ENCODE measurements around the gene CD7. TPM values are rescaled to one million over a fixed set of nuclear protein-coding genes. Genes with fewer than 3 reads are reported as not detected.

Gene CD7
- total and polyA plus RNA-seq, 9 donors, result 0.22 to 1.4 (median 0.50) TPM

DNA sequence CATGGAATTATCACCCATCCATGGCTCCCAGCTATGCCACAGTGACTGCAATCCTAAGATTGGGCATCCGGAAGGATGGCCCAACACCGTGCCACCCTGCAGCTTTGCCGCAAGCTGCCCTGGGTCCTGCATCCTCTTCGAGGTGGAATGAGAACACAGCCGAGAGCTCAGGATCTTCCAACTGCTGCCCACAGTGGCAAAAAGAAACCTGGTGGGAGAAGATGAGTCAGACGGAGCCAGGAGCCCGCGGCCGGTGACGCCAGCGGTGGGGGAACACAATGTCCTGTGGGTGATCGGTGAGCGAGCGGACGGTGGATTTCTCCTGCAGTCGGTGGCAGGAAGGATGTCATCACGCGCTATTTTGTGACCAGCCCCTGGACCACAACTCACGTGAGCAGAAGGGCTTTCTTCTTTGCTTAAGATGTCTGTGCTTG, 20.1 kb downstream of the CD7 start:
- no peaks in the 10 kb centered on the region for H3K36me3 ChIP-seq (ENCODE audit: control insufficient read depth, insufficient read depth, low read length)
- no peak overlapping the region for H3K4me3 ChIP-seq (ENCODE audit: low read length)
- H3K9me3 ChIP-seq (replicated peaks; ENCODE audit: control insufficient read depth, low read depth, low read length), result no peaks in the 10 kb centered on the region
- H3K27ac ChIP-seq (ENCODE audit: low read length), result peak overlapping the region; percentile 82
- peaks cover 36% of the 10 kb centered on the region for H3K4me1 ChIP-seq (ENCODE audit: control insufficient read depth, insufficient read depth, low read length)
- 49% methylated on average over 14 of the region's 19 CpGs for WGBS (ENCODE audit: insufficient coverage)
- DNase-seq, result peak; percentile 67
- peaks cover 9% of the 10 kb centered on the region for H3K27me3 ChIP-seq (ENCODE audit: control insufficient read depth, insufficient read depth, low read length)

DNA sequence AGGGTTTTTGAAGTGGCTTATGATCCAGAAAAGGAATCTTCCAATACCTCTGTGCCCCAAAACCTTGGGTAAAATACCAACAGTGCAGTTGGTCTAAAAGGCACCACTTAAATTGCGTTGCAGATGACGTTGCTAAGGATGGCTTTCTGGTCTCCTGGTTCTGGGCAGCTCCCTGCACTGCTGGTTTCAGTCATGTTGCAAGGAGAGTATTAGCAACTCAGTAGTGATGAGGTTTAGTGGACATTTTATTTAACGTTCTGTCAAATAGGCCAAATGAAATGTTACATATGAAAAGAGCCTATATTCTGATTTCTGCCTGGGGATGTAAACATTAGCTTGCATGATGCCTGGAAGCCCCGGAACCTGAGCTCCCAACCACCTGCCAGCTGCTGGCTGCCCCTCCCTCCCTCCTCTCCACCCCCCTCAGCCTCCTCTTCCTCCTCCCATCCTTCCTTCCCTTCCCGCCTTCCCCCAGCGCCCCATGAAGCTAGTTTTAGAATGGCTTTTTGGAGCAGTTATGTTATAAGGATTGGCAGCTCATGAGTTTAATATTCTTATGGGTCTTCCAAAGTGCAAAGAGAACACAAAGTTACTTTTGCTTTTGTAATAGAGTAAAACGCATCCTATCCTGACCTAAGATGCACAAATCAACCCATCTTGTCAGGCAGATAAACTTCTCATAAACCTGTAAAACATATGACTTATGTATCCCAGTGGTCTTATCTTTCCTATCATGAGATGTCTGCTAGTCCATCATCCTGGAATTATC, 20.7 kb downstream of the CD7 start:
- Histone ChIP-seq H3K36me3 (ENCODE audit: control insufficient read depth, insufficient read depth, low read length) (no peaks in the 10 kb centered on the region), H3K9me3 (replicated peaks; ENCODE audit: control insufficient read depth, low read depth, low read length) (no peaks in the 10 kb centered on the region), H3K4me3 (ENCODE audit: low read length) (no peak overlapping the region), H3K4me1 (ENCODE audit: control insufficient read depth, insufficient read depth, low read length) (peaks cover 42% of the 10 kb centered on the region), H3K27me3 (ENCODE audit: control insufficient read depth, insufficient read depth, low read length) (peaks cover 7% of the 10 kb centered on the region), H3K27ac (ENCODE audit: low read length) (peak overlapping the region; percentile 82)
- peak; percentile 48 for DNase-seq
- 13% methylated on average over 2 of the region's 7 CpGs for WGBS (ENCODE audit: insufficient coverage)

DNA sequence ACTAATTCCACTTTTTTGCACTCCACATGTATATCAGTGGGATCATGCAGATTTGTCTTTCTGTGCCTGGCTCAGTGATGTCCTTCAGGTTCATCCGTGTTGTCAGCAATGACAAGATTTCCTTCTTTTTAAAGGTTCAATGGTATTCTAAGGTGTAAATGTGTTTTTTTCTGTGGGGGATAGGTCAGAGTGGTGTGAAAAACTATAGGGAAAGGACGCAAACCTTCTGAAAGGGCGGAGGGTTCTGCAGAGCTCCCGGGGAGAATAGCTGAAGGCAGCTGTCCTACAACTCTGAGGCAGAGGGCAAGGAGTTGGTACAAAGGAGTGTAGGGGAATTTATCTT, 22.0 kb downstream of the CD7 start:
- H3K4me3 ChIP-seq (ENCODE audit: low read length), result no peak overlapping the region
- peaks cover 35% of the 10 kb centered on the region for H3K4me1 ChIP-seq (ENCODE audit: control insufficient read depth, insufficient read depth, low read length)
- H3K9me3 ChIP-seq (replicated peaks; ENCODE audit: control insufficient read depth, low read depth, low read length), result no peaks in the 10 kb centered on the region
- 69% methylated on average over 4 of the region's 4 CpGs for WGBS (ENCODE audit: insufficient coverage)
- H3K36me3 ChIP-seq (ENCODE audit: control insufficient read depth, insufficient read depth, low read length), result no peaks in the 10 kb centered on the region
- no peak overlapping the region for H3K27ac ChIP-seq (ENCODE audit: low read length)
- DNase-seq, result no peak
- peaks cover 7% of the 10 kb centered on the region for H3K27me3 ChIP-seq (ENCODE audit: control insufficient read depth, insufficient read depth, low read length)

DNA sequence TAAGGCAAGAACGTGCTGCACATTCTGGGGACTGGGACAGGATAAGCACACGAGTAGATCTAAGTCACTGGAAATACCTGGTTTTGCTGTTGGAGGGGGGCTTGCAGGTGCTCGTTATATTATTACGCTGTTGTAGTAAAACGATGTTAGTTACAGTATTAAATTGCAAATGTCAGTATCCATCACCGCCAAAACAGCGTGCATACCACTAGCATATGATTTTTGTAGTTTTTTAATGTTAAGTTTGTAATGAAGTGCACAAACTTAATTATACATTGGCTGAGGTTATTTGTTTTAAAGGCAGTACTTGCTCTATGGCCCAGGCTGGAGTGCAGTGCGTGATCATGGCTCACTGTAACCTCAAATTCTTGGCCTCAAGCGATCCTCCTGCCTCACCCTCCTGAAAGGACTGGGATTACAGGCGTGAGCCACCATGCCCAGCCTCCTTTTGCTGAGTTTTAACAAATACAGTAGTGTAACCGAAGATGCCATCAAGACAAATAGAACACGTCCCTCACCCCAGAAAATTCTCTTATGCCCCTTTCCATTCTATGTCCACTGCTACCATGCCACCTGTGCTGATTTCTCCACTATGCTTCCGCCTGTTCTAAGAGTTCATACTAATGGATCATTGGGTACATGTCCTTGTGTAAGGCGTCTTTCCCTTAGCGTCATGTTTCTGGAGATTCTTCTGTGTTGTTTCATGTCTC, 23.2 kb downstream of the CD7 start:
- 84% methylated on average over 7 of the region's 15 CpGs for WGBS (ENCODE audit: insufficient coverage)
- no peak overlapping the region for H3K27ac ChIP-seq (ENCODE audit: low read length)
- H3K9me3 ChIP-seq (replicated peaks; ENCODE audit: control insufficient read depth, low read depth, low read length), result no peaks in the 10 kb centered on the region
- peaks cover 35% of the 10 kb centered on the region for H3K4me1 ChIP-seq (ENCODE audit: control insufficient read depth, insufficient read depth, low read length)
- peaks cover 7% of the 10 kb centered on the region for H3K27me3 ChIP-seq (ENCODE audit: control insufficient read depth, insufficient read depth, low read length)
- no peaks in the 10 kb centered on the region for H3K36me3 ChIP-seq (ENCODE audit: control insufficient read depth, insufficient read depth, low read length)
- no peak for DNase-seq
- peak overlapping the region; percentile 37 for H3K4me3 ChIP-seq (ENCODE audit: low read length)

DNA sequence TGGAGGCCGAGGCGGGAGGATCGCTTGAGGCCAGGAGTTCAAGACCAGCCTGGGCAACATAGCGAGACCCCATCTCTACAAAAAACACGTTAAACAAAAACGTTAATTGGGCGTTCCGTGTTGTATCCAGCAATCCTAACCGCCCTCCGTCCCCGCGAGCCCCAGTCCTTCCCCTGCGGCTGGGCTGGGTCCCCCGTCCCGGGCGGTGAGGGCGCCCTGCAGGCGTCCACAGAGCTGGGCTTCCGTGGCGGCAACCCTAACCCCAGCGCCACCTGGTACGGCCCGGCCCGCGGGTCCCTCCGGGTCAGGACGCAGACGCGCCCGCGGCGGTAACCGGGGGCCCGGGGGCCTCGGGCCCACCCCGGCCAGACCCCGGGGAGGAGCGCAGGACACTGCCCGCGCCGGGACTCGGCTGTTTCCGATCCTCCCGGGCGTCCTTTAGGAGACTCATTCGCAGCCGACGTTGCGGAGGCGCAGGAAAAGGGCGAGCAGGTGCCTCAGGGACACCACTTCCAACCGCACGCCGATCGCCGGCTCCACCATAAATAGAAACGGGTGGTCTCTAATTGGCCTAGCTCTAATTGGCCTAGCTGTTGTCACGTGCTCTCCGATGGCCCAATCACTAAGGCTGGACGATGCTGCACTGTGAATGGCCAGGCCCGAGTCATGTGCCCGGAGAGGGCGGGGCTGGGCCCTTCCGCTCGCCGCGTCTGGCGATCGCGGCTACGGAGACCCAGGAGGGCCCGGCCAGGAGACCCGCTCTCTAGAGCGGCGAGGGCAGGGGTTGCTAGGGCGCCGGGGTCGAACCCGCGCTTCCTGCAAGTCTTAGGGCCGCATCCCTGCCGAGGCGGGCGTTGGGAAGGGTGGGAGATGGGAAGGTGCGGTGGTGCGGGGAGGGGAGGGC, 24.9 kb downstream of the CD7 start:
- Histone ChIP-seq H3K27ac (ENCODE audit: low read length) (peak overlapping the region; percentile 98), H3K36me3 (ENCODE audit: control insufficient read depth, insufficient read depth, low read length) (no peaks in the 10 kb centered on the region), H3K4me3 (ENCODE audit: low read length) (peak overlapping the region; percentile 84), H3K27me3 (ENCODE audit: control insufficient read depth, insufficient read depth, low read length) (peaks cover 7% of the 10 kb centered on the region), H3K4me1 (ENCODE audit: control insufficient read depth, insufficient read depth, low read length) (peaks cover 26% of the 10 kb centered on the region), H3K9me3 (replicated peaks; ENCODE audit: control insufficient read depth, low read depth, low read length) (no peaks in the 10 kb centered on the region)
- 3% methylated on average over 82 of the region's 86 CpGs for WGBS (ENCODE audit: insufficient coverage)
- peak; percentile 99 for DNase-seq

DNA sequence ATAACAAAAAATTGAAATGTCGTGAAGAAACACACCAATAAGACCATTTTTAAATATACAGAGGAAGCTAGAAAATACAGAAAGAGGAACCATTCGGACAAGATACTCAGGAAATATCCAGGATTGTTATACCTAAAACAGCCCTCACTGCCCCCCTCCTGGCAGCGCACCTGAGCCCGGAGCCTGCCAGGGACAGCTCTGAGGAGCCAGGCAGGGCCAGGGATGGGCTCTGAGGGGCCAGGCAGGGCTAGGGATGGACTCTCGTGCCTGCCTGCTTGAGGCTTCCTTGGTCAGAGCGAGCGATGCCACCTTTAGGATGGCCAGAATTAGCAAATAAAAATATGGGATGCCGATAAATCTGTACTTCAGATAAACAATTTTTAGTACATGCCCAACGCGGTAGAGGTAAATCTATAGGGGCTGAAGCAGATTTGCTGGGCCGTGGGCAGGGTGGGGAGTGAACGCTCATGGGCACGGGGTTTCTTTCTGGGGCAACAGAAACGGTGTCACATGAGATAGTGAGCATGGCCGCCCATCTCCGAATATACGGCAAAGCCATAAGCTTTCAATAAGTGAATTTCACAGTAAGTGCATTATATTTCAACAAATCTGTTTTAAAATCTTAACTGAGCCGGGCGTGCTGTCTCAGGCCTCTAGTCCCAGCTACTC, 25.7 kb downstream of the CD7 start:
- H3K27me3 ChIP-seq (ENCODE audit: control insufficient read depth, insufficient read depth, low read length), result peaks cover 4% of the 10 kb centered on the region
- DNase-seq, result no peak
- WGBS (ENCODE audit: insufficient coverage), result 83% methylated on average over 13 of the region's 19 CpGs
- H3K36me3 ChIP-seq (ENCODE audit: control insufficient read depth, insufficient read depth, low read length), result no peaks in the 10 kb centered on the region
- peak overlapping the region; percentile 98 for H3K27ac ChIP-seq (ENCODE audit: low read length)
- H3K9me3 ChIP-seq (replicated peaks; ENCODE audit: control insufficient read depth, low read depth, low read length), result no peaks in the 10 kb centered on the region
- peaks cover 21% of the 10 kb centered on the region for H3K4me1 ChIP-seq (ENCODE audit: control insufficient read depth, insufficient read depth, low read length)
- H3K4me3 ChIP-seq (ENCODE audit: low read length), result peak overlapping the region; percentile 84

DNA sequence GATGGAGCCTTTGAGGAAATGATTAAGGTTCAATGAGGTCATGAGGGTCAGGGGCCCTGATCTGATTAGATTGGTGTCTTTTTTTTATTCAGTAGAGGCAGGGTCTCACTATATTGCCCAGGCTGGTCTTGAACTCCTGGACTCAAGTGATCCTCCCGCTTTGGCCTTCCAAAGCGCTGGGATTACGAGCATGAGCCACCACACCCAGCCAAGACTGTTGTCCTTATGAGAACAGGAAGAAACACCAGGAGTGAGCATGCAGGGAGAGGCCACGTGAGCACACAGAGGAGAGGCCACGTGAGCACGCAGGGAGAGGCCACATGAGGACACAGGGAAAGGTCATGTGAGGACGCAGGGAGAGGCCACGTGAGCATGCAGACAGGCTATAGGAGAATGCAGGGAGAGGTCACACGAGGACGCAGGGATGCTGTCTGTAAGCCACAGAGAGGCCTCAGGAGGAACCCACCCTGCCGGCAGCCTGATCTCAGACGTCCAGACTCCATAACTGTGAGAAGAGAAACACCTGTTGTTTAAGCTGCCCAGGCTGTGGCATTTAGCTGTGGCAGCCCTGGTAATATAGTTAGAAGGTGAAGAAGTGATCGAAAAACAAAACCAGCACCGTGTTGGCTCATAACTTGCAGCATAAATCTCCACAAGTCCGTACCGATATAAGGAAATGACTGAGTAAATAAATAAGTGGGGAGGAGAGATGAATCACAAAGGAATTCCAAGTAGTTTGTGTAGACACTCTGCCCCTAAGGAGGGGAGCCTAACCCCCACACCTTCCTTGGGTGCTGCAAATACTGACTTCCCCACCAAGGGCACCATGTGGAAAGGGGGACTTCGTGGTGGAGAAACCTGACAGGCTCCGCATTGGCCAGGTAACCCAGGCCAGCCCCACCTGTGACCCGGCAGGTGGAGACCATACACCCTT, 29.3 kb downstream of the CD7 start:
- 74% methylated on average over 12 of the region's 19 CpGs for WGBS (ENCODE audit: insufficient coverage)

DNA sequence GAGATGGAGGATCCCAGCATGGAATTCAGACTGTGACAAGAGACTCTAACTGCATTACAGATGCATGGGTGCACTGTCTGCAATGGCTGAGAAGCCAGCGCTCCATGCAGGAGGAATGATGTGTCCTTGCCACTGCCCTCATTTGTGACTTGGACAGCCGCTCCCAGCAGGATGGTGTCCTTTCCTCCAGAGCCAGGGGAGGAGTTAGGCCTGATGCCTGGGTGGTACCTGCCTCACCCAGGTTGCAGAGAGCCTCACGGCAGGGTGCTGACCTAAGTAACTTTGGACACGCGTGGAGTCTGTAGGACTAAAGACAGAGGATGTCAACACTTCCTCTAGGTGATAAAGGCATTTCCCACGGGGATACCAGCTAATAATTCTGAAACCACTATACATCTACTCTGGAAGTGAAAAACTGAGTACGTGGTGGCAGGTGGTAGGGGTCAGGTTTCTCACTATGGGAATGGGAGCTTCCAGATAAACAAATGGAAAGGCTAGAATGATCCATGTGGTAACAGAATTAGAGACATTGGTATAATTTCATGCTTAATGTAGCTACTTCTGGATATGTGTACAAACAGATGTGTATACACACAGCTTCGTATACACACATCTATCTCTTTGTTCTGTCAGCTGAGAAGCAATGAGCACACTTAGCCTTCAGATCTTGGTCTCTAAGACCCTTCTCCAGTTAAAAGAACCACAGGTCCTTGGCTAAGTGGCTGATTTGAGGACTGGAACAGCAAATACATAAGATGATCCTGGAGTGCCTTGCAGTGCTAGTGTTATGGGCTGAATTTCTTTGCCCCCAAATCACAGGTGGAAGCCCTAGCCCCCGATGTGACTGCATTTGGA, 30.2 kb downstream of the CD7 start:
- no peaks in the 10 kb centered on the region for H3K36me3 ChIP-seq (ENCODE audit: control insufficient read depth, insufficient read depth, low read length)
- H3K27me3 ChIP-seq (ENCODE audit: control insufficient read depth, insufficient read depth, low read length), result no peaks in the 10 kb centered on the region
- WGBS (ENCODE audit: insufficient coverage), result 92% methylated on average over 3 of the region's 9 CpGs

More for the DNA sequence above, 29.3 kb downstream of the CD7 start:
- H3K4me1 ChIP-seq (ENCODE audit: control insufficient read depth, insufficient read depth, low read length), result peaks cover 17% of the 10 kb centered on the region
- no peaks in the 10 kb centered on the region for H3K36me3 ChIP-seq (ENCODE audit: control insufficient read depth, insufficient read depth, low read length)
- H3K27ac ChIP-seq (ENCODE audit: low read length), result no peak overlapping the region
- no peaks in the 10 kb centered on the region for H3K9me3 ChIP-seq (replicated peaks; ENCODE audit: control insufficient read depth, low read depth, low read length)
- H3K4me3 ChIP-seq (ENCODE audit: low read length), result no peak overlapping the region
- peak; percentile 36 for DNase-seq
- no peaks in the 10 kb centered on the region for H3K27me3 ChIP-seq (ENCODE audit: control insufficient read depth, insufficient read depth, low read length)

More for the DNA sequence above, 30.2 kb downstream of the CD7 start:
- Histone ChIP-seq H3K4me1 (ENCODE audit: control insufficient read depth, insufficient read depth, low read length) (peaks cover 15% of the 10 kb centered on the region), H3K4me3 (ENCODE audit: low read length) (no peak overlapping the region), H3K27ac (ENCODE audit: low read length) (no peak overlapping the region), H3K9me3 (replicated peaks; ENCODE audit: control insufficient read depth, low read depth, low read length) (no peaks in the 10 kb centered on the region)
- no peak for DNase-seq
